SU-DHL-6 (cell line): Measurements from ENCODE around the gene NAAA.
"Not testable (repeated sequence)": the region's sequence is repeated elsewhere in the genome, so short reads cannot be mapped to it uniquely, and the experiment has no call there.

Experiments
- CTCF ChIP-seq: fragments of 200-600 bp; sonication (generic); IDR thresholded peaks from one replicate; pipeline ENCODE4 v1.5.1; 2017; ENCODE audit warnings: antibody characterized with exemption, mild to moderate bottlenecking, low read length, moderate library complexity; ENCODE audit not compliant: insufficient read depth, poor library complexity, severe bottlenecking
- EZH2phosphoT487 ChIP-seq: fragments of 200-600 bp; sonication (generic), shearing (Covaris generic); conservative IDR thresholded peaks from 2 replicates; pipeline ENCODE4 v1.6.1; 2018; ENCODE audit warnings: mild to moderate bottlenecking, antibody characterized with exemption, low read length, moderate library complexity, mixed read lengths

GRCh38 chr4:75924916-75925315, 15.9 kb downstream of the NAAA start:
- TF ChIP-seq CTCF, EZH2phosphoT487: not testable (repeated sequence)
